Mucosa of gallbladder (tissue), 1 donor: ENCODE results near the gene VPS13D. TPM values are rescaled to one million over a fixed set of nuclear protein-coding genes. Genes with fewer than 3 reads are reported as not detected.

Experiments used
- DNase-seq: peaks from one replicate; pipeline ENCODE4 v3.0.0-alpha.2; 2020; ENCODE audit warnings: low spot score
- total RNA-seq: library from RNA; stranded (reverse); gene quantifications from one replicate; pipeline ENCODE4 v1.2.1, GENCODE V29; 2021
- donor health status: DM: no; HTN: no; CAD: no.

Gene VPS13D
- total RNA-seq, 1 donor from 2014 or later = 69.0 TPM

- no peak for DNase-seq
Observed at GRCh38 chr1:12426030-12426429, 196.2 kb downstream of the VPS13D start.

GRCh38 chr1:12428334-12428733 is 198.5 kb downstream of the VPS13D start:
- DNase-seq = no peak

DNA sequence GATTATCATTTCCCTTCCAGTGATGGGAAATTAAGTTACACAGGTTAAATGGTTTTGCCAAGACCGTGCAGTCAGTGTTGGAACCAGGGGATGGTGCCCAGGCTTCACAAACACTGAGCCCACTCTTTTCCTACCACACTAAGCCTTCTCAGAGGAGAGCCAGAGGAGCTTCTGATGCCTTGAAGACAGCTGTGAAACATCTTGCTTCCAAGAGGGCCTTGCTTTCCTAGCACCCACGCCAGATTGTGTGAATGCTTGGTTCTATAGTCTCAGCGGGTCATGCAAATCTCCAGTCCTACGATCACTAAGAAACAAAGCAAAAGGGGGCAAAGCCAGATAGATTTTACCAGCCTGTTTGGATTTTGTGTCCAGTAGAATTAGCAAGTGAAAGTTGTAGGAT is 200.7 kb downstream of the VPS13D start:
- no peak for DNase-seq

- no peak for DNase-seq
Observed at GRCh38 chr1:12432897-12433296, 203.1 kb downstream of the VPS13D start.

GRCh38 chr1:12433323-12434053 is 203.7 kb downstream of the VPS13D start:
- peak; percentile 69 for DNase-seq

DNA sequence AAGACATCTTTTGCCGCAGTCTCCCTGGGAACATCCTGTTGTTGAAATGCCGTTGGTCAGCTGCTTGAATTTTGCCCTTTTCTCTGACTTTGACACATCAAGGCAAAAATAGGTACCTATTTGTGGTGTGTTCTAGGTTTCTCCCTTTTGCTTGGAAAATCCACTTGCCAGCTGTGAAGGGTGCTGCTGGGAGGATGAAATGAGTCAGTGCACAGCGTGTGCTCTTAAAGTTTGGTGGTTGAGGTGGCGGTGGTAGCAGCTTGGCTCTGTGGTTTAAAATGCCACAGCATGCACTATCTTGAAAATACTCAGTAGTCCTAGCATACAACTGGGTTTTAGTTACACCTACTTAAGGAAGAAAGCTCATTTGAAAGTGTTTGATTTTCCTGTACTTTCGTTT is 204.3 kb downstream of the VPS13D start:
- no peak for DNase-seq

DNA sequence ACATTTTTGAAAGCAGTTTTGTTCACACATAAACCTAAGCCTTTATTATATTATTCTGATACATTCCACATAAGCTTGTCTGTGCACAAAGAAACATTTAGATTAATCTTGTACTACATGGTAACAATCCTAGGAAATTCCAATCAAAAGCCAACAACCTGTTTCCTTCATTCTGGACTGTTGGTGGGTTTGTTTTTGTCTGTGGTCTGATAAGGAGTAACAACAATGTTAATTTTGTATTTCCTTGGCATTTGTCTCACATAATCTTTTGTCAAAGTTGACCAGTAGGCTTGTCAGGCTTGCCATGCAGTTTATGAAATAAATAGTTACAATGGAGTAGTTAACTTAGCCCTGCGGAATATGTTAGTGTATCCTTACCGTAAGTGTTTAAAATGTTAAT is 204.9 kb downstream of the VPS13D start:
- no peak for DNase-seq

GRCh38 chr1:12435639-12436344 is 206.0 kb downstream of the VPS13D start:
- no peak for DNase-seq

GRCh38 chr1:12436345-12436658 is 206.5 kb downstream of the VPS13D start:
- DNase-seq = no peak

- DNase-seq = no peak
Observed at GRCh38 chr1:12436817-12437599, 207.2 kb downstream of the VPS13D start.

DNA sequence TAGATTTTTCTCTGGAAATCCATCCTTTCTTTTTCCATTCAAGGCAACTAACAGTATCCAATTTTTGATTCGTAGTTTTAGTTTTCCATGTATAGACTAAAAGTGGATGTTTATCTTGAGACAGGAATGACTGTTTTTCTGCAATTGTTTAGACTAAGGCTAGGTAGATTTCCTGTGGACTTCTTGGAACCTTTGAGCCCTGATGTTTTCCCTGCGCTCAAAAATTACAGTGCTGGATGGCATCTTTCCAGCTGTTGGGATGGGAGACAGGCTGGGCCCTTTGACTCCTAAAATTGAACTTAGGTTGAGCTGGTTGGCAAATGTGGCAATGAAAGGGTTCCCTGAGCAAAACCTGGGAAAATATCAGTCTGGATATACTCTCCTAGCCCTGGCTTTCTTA is 207.8 kb downstream of the VPS13D start:
- DNase-seq = no peak

- DNase-seq = no peak
Observed at GRCh38 chr1:12438349-12438924, 208.6 kb downstream of the VPS13D start.

DNA sequence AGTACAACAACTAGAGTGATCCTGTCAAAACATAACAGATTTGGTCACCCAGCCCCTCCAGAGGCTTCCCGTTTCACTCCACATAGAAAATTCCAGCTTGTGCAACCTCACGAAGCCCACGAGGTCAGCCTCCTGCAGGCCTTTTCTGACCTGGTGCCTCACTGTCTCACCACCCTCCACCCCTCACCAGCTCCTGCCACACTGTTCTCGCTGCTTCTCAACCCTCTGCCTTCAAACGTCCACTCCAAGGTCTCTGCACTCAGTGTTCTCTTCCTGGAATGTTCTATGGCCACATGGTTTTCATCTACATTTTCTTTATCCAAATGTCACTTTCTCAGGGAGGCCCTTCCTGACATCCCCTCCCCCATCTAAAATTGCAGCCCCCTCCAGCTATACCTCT is 209.2 kb downstream of the VPS13D start:
- DNase-seq = no peak

GRCh38 chr1:12441414-12442105 is 211.7 kb downstream of the VPS13D start:
- DNase-seq = no peak

- no peak for DNase-seq
Observed at GRCh38 chr1:12442217-12442616, 212.4 kb downstream of the VPS13D start.

- DNase-seq = no peak
Observed at GRCh38 chr1:12443151-12443550, 213.3 kb downstream of the VPS13D start.

DNA sequence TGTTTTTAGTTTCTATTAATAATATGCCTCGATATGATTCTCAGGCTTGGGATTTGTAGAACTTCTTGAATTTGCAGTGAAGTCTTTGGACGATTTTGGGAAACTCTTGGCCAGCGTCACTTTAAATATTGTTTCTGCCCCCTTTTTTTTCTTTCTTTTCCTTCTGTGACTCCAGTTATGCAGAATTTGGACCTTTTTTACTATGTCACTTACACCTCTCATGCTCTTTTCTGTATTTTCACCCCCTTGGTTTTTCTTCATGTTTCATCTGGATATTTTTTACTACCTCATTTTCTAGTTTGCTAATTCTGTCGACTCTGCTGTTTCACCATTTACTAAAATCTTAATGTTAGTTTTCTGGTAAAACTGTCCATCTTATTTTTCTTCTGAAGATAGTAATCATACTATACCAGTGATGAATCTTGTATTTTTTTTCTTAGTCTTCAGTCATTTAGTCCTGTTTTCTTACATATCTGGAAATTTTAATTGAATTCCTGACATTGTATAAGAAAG is 214.6 kb downstream of the VPS13D start:
- no peak for DNase-seq

GRCh38 chr1:12445257-12445656 is 215.4 kb downstream of the VPS13D start:
- DNase-seq = no peak

DNA sequence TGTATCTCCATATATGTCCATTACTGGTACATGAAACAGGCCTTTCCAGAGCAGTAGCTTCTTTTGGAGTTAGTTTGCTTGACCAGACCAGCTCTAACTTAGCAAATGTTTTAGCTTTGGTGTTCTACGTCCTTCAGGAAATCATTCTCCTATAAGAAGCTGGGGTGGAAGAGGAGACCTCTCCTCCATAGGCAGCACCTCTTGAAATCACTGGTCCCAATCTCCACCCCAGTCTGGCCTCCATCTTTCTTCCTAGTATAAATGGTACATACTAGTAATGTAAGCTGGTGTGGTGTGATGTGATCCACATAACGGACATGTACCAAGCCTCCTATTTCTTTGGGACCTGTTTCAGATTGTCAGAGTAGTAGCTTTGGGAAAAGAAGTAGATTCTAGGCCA is 216.8 kb downstream of the VPS13D start:
- no peak for DNase-seq

- no peak for DNase-seq
Observed at GRCh38 chr1:12447307-12447706, 217.5 kb downstream of the VPS13D start.

GRCh38 chr1:12447849-12448312 is 218.1 kb downstream of the VPS13D start:
- DNase-seq = no peak
